SU-DHL-6 (cell line): ENCODE measurements around the gene TSHZ2.

Experiments
- H2AFZ ChIP-seq: fragments of 200-600 bp; sonication (generic); 2 replicates; pipeline ENCODE4 v1.6.1; 2014; ENCODE audit warnings: low read depth, mild to moderate bottlenecking, moderate library complexity, mixed read lengths, antibody characterized with exemption, low read length; ENCODE audit not compliant: severe bottlenecking
- H3F3A ChIP-seq: fragments of 200-600 bp; shearing (Covaris generic); 2 replicates; pipeline ENCODE4 v1.6.0; 2016; ENCODE audit warnings: antibody characterized with exemption, mild to moderate bottlenecking; ENCODE audit not compliant: insufficient read depth
- H3K27ac ChIP-seq: fragments of 200-600 bp; sonication (generic); 2 replicates; pipeline ENCODE4 v1.5.1; 2016; ENCODE audit warnings: low read depth, mild to moderate bottlenecking, low read length, moderate library complexity, mixed read lengths
- H3K27me3 ChIP-seq: fragments of 200-600 bp; sonication (generic), shearing (Covaris generic); 2 replicates; pipeline ENCODE4 v1.6.0; 2014; ENCODE audit warnings: mild to moderate bottlenecking, low read length
- H3K36me3 ChIP-seq: fragments of 200-600 bp; sonication (generic); 2 replicates; pipeline ENCODE4 v1.6.1; 2014; ENCODE audit warnings: mild to moderate bottlenecking, low read length, mixed read lengths
- H3K4me2 ChIP-seq: fragments of 300-600, 200-600 bp; shearing (Covaris generic), sonication (generic); 2 replicates; pipeline ENCODE4 v1.6.0; 2014; ENCODE audit warnings: low read length, low read depth, mild to moderate bottlenecking; ENCODE audit not compliant: poor library complexity, severe bottlenecking
- H3K4me3 ChIP-seq: fragments of 200-600 bp; sonication (generic); 2 replicates; pipeline ENCODE4 v1.5.1; 2014; ENCODE audit warnings: antibody characterized with exemption, low read length, mild to moderate bottlenecking, mixed read lengths; ENCODE audit not compliant: insufficient read depth, poor library complexity, severe bottlenecking
- H3K79me2 ChIP-seq: fragments of 200-600 bp; sonication (generic); 2 replicates; pipeline ENCODE4 v1.6.1; 2014; ENCODE audit warnings: mild to moderate bottlenecking, low read length, moderate library complexity; ENCODE audit not compliant: insufficient read depth
- H3K9ac ChIP-seq: fragments of 200-600 bp; sonication (generic); 2 replicates; pipeline ENCODE4 v1.7.0; 2014; ENCODE audit warnings: mild to moderate bottlenecking, low read length
- H3K9me2 ChIP-seq: fragments of 200-600 bp; sonication (generic); replicated peaks from 2 replicates; pipeline ENCODE4 v1.6.1; 2014; ENCODE audit warnings: low read length; ENCODE audit not compliant: insufficient read depth
- H3K9me3 ChIP-seq: fragments of 200-600 bp; sonication (generic); 2 replicates; pipeline ENCODE4 v1.6.1; 2014; ENCODE audit warnings: low read length, mixed read lengths; ENCODE audit not compliant: insufficient read depth
- H4K20me1 ChIP-seq: fragments of 200-600 bp; sonication (generic); 2 replicates; pipeline ENCODE4 v1.6.1; 2014; ENCODE audit warnings: low read depth, mild to moderate bottlenecking, antibody characterized with exemption, low read length, moderate library complexity, mixed read lengths
- EZH2phosphoT487 ChIP-seq: fragments of 200-600 bp; sonication (generic), shearing (Covaris generic); conservative IDR thresholded peaks from 2 replicates; pipeline ENCODE4 v1.6.1; 2018; ENCODE audit warnings: mild to moderate bottlenecking, antibody characterized with exemption, low read length, moderate library complexity, mixed read lengths
- TF ChIP-seq, protein P1 (sequence below): fragments of 200-600 bp; sonication (generic); IDR thresholded peaks from one replicate; pipeline ENCODE4 v1.5.1; 2017; ENCODE audit warnings: antibody characterized with exemption, mild to moderate bottlenecking, low read length, moderate library complexity; ENCODE audit not compliant: insufficient read depth, poor library complexity, severe bottlenecking

Gene TSHZ2

DNA sequence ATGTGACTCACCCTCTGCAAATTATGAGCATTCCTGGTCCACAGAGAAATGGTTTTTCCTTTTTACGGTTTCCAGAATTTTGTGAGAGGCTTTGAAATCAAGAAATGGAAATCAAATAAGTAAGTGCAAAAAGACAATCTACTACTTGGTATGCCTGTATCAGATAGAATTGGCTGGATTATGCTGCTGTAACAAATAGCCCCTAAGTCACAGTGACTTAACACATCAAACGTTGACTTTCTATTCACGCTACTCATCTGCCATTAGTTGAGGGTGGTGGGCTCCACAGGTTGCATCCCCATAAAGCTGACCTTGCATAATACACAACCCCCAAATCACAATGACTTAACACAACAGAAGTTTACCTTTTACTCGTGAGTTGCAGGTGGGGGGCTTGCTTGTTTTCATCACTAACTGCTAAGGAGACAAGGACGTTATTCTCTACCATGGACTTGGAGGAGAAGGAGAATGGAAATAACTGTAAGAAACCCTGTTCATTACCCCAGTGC lies 44.4 kb downstream of the TSHZ2 start:
- Histone ChIP-seq H3K27ac (no peak overlapping the region), H4K20me1 (no peaks in the 10 kb centered on the region), H3K9me2 (no peaks in the 10 kb centered on the region), H3K9ac (no peak overlapping the region), H3K4me2 (no peak overlapping the region), H3K36me3 (no peaks in the 10 kb centered on the region), H3F3A (no peaks in the 10 kb centered on the region), H3K79me2 (no peaks in the 10 kb centered on the region), H3K27me3 (no peaks in the 10 kb centered on the region), H3K9me3 (no peaks in the 10 kb centered on the region), H3K4me3 (no peak overlapping the region), H2AFZ (no peak overlapping the region)
- TF ChIP-seq, protein P1, sequence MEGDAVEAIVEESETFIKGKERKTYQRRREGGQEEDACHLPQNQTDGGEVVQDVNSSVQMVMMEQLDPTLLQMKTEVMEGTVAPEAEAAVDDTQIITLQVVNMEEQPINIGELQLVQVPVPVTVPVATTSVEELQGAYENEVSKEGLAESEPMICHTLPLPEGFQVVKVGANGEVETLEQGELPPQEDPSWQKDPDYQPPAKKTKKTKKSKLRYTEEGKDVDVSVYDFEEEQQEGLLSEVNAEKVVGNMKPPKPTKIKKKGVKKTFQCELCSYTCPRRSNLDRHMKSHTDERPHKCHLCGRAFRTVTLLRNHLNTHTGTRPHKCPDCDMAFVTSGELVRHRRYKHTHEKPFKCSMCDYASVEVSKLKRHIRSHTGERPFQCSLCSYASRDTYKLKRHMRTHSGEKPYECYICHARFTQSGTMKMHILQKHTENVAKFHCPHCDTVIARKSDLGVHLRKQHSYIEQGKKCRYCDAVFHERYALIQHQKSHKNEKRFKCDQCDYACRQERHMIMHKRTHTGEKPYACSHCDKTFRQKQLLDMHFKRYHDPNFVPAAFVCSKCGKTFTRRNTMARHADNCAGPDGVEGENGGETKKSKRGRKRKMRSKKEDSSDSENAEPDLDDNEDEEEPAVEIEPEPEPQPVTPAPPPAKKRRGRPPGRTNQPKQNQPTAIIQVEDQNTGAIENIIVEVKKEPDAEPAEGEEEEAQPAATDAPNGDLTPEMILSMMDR: no peak
- TF ChIP-seq EZH2phosphoT487: no peak

DNA sequence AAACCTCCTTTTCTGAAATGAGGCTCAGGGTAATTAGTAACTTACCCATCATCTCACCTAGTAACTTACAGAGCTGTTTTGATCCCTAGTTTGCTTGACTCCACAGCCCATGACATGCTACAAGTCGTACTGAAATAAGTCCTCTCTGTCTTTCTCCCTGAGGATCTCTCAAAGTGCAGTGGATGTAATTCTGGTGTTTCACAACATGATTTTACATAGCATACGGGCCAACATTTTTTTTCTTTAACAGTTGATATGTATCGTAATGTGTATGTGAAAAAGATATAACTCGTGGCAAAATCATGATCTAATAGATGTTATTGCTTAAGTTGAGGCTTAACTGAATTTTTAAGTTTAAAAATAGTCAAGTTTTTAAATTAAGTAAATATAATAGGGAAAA lies 45.0 kb downstream of the TSHZ2 start:
- Histone ChIP-seq H3K27ac (no peak overlapping the region), H3K4me3 (no peak overlapping the region), H3K9me3 (no peaks in the 10 kb centered on the region), H3K4me2 (no peak overlapping the region), H3K27me3 (no peaks in the 10 kb centered on the region), H2AFZ (no peak overlapping the region), H3K9me2 (no peaks in the 10 kb centered on the region), H3K36me3 (no peaks in the 10 kb centered on the region), H4K20me1 (no peaks in the 10 kb centered on the region), H3F3A (no peaks in the 10 kb centered on the region), H3K9ac (no peak overlapping the region), H3K79me2 (no peaks in the 10 kb centered on the region)
- TF ChIP-seq, protein P1: no peak
- TF ChIP-seq EZH2phosphoT487: no peak

DNA sequence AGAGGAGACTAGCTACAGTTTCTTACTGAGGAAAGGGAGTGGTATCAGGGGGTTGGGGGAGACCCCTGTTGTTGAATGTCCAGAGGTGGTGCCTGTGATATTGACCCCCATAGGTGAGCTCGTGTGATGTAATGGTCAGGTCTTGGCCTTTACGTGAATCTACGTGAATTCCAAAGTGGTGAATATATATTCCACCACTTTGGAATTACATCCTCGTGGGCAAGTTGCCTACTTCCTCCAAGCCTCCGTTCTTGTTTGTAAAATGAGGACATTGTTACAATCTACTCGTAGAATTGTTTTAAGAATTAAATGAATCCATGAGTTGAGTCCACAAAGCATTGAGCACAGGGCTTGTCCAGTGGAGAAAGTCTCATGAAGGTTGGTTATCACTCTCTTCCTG lies 47.3 kb downstream of the TSHZ2 start:
- Histone ChIP-seq H4K20me1 (no peaks in the 10 kb centered on the region), H2AFZ (no peak overlapping the region), H3K36me3 (no peaks in the 10 kb centered on the region), H3K4me2 (no peak overlapping the region), H3K9ac (no peak overlapping the region), H3K27ac (no peak overlapping the region), H3K9me2 (no peaks in the 10 kb centered on the region), H3K9me3 (no peaks in the 10 kb centered on the region), H3F3A (no peaks in the 10 kb centered on the region), H3K79me2 (no peaks in the 10 kb centered on the region), H3K27me3 (no peaks in the 10 kb centered on the region), H3K4me3 (no peak overlapping the region)
- TF ChIP-seq, protein P1: no peak
- no peak for TF ChIP-seq EZH2phosphoT487

DNA sequence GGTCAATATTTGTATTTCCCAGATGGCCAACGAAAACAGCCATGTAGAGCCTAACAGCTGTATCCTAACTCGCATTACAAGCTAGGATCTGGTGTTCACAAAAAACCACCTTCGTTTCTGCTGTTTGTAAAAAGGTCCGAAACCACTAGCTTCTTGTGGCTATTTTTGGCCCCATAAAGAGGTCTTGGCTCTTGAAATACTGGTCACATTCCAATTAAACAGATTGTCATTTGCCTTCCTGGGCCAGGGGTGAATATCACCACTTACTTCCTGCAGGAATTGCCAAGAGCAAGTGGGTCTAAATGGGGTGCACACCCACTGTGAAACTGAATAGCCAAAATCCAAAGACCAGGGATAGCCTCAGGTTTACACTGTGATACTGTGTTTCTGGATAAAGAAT lies 48.2 kb downstream of the TSHZ2 start:
- Histone ChIP-seq H3K9me3 (no peaks in the 10 kb centered on the region), H3K9ac (no peak overlapping the region), H3K79me2 (no peaks in the 10 kb centered on the region), H3K27ac (no peak overlapping the region), H3K4me2 (no peak overlapping the region), H3K36me3 (no peaks in the 10 kb centered on the region), H2AFZ (no peak overlapping the region), H3K9me2 (no peaks in the 10 kb centered on the region), H4K20me1 (no peaks in the 10 kb centered on the region), H3K4me3 (no peak overlapping the region), H3F3A (no peaks in the 10 kb centered on the region), H3K27me3 (no peaks in the 10 kb centered on the region)
- no peak for TF ChIP-seq EZH2phosphoT487
- TF ChIP-seq, protein P1: no peak
